PC-9 (cell line): ENCODE data around the gene ARGLU1. TPM values are rescaled to one million over a fixed set of nuclear protein-coding genes. Genes with fewer than 3 reads are reported as not detected.

Experiments used
- BruUV-seq: library from RNA; stranded (reverse); fragments of 400-500 nt; replicated peaks from 2 replicates; lab custom pipeline; 2021; lab: Mats Ljungman, UMichigan
- CTCF ChIA-PET: fragments of 300-600 bp; sonication (Branson Sonifier 250); formaldehyde crosslinking; loops from one replicate; lab custom pipeline; 2022; ENCODE audit warnings: antibody characterized with exemption; lab: Charles Lee
- POLR2A ChIA-PET: fragments of 300-600 bp; sonication (Branson Sonifier 250); formaldehyde crosslinking; loops from one replicate; lab custom pipeline; 2022; ENCODE audit warnings: antibody characterized with exemption; ENCODE audit not compliant: unreplicated experiment; lab: Charles Lee
- DNase-seq, 2 experiments: peaks; one replicate each; pipeline versions ENCODE4 v3.0.0 to v3.0.0-alpha.2; 2015 to 2022; ENCODE audit warnings: mixed read lengths in 1 of 2
- H2AFZ ChIP-seq: fragments of 200-600 bp; sonication (generic); 2 replicates; pipeline ENCODE4 v1.8.1; 2017; ENCODE audit warnings: antibody characterized with exemption
- H3F3A ChIP-seq: fragments of 200-600 bp; sonication (generic); 2 replicates; pipeline ENCODE4 v1.8.1; 2017; ENCODE audit warnings: antibody characterized with exemption, mild to moderate bottlenecking, low read depth; ENCODE audit not compliant: insufficient read depth
- H3K27ac ChIP-seq: fragments of 200-600 bp; sonication (generic); 2 replicates; pipeline ENCODE4 v1.6.1; 2016; ENCODE audit warnings: mixed run types
- H3K27me3 ChIP-seq: fragments of 200-600 bp; sonication (generic); 2 replicates; pipeline ENCODE4 v1.6.1; 2016; ENCODE audit warnings: low read depth, mixed run types; ENCODE audit not compliant: insufficient read depth
- H3K36me3 ChIP-seq: fragments of 200-600 bp; sonication (generic); 2 replicates; pipeline ENCODE4 v1.6.1; 2016; ENCODE audit warnings: low read depth, mixed run types
- H3K4me1 ChIP-seq: fragments of 200-600 bp; sonication (generic); replicated peaks from 2 replicates; pipeline ENCODE4 v1.6.1; 2016; ENCODE audit warnings: mixed run types; ENCODE audit not compliant: insufficient read depth
- H3K4me2 ChIP-seq: fragments of 200-600 bp; sonication (generic); 2 replicates; pipeline ENCODE4 v1.6.1; 2017; ENCODE audit warnings: mixed run types
- H3K4me3 ChIP-seq: fragments of 200-600 bp; sonication (generic); 2 replicates; pipeline ENCODE4 v1.6.1; 2016; ENCODE audit warnings: mixed run types
- H3K79me2 ChIP-seq: fragments of 200-600 bp; sonication (generic); 2 replicates; pipeline ENCODE4 v1.6.1; 2017; ENCODE audit warnings: low read depth, mixed run types
- H3K9me2 ChIP-seq: fragments of 200-600 bp; sonication (generic); 2 replicates; pipeline ENCODE4 v1.8.1; 2017; ENCODE audit warnings: mild to moderate bottlenecking; ENCODE audit not compliant: insufficient read depth
- H3K9me3 ChIP-seq: fragments of 200-600 bp; sonication (generic); 2 replicates; pipeline ENCODE4 v1.8.1; 2016; ENCODE audit warnings: low read depth; ENCODE audit not compliant: insufficient read depth
- H4K20me1 ChIP-seq: fragments of 200-600 bp; sonication (generic); 2 replicates; pipeline ENCODE4 v1.8.1; 2017; ENCODE audit not compliant: insufficient read depth
- CTCF ChIP-seq: fragments of 200-600 bp; sonication (generic); conservative IDR thresholded peaks from 2 replicates; pipeline ENCODE4 v1.6.1; 2017; ENCODE audit warnings: mixed run types, antibody characterized with exemption, mild to moderate bottlenecking, moderate library complexity
- EZH2 ChIP-seq: fragments of 200-600 bp; sonication (generic); IDR thresholded peaks from 2 replicates; pipeline ENCODE4 v1.8.0; 2017; ENCODE audit warnings: antibody characterized with exemption, low read depth
- intact Hi-C: fragments of 100-400 bp; cut with micrococcal nuclease; formaldehyde crosslinking; loops from one replicate; pipeline ENCODE4 v1.10.0; 2022; ENCODE audit not compliant: unreplicated experiment
- total RNA-seq: library from RNA; stranded (reverse); gene quantifications from 2 replicates; pipeline ENCODE4 v1.2.3, GENCODE V29; 2021

Gene ARGLU1
- total RNA-seq, 1 experiment from 2014 or later = 89.2 TPM

GRCh38 chr13:106527826-106528225 lies 40.1 kb downstream of the ARGLU1 start:
- TF ChIP-seq EZH2 (no peak), CTCF (no peak)
- Histone ChIP-seq H4K20me1 (peaks cover 14% of the 10 kb centered on the region; the same call in 1 of the 2 replicates), H2AFZ (no peak overlapping the region), H3K4me2 (0 out of 2 replicates have a peak overlapping the region, but pooled peaks have one; percentile 13), H3K27me3 (no peaks in the 10 kb centered on the region), H3K27ac (no peak overlapping the region), H3K4me3 (no peak overlapping the region), H3K9me2 (no peaks in the 10 kb centered on the region), H3K4me1 (peaks cover 78% of the 10 kb centered on the region), H3K9me3 (no peaks in the 10 kb centered on the region), H3F3A (peaks cover 20% of the 10 kb centered on the region; the same call in 1 of the 2 replicates), H3K36me3 (peaks cover 28% of the 10 kb centered on the region; the same call in 1 of the 2 replicates), H3K79me2 (peaks cover 99% of the 10 kb centered on the region)
- no peak for DNase-seq
- ChIA-PET CTCF (no interaction called here), POLR2A (no interaction called here)
- intact Hi-C loops = no loop called here
- BruUV-seq = no TSS peak

GRCh38 chr13:106527445-106527801 lies 40.5 kb downstream of the ARGLU1 start:
- Histone ChIP-seq H3K4me2 (0 out of 2 replicates have a peak overlapping the region, but pooled peaks have one; percentile 13), H3K36me3 (peaks cover 24% of the 10 kb centered on the region; the same call in 1 of the 2 replicates), H3K79me2 (peaks cover 99% of the 10 kb centered on the region), H3K9me2 (no peaks in the 10 kb centered on the region), H3K4me1 (peaks cover 81% of the 10 kb centered on the region), H3K9me3 (no peaks in the 10 kb centered on the region; the same call in 1 of the 2 replicates), H3K27ac (no peak overlapping the region), H3K27me3 (no peaks in the 10 kb centered on the region), H3K4me3 (no peak overlapping the region), H3F3A (peaks cover 24% of the 10 kb centered on the region; the same call in 1 of the 2 replicates), H4K20me1 (peaks cover 17% of the 10 kb centered on the region; the same call in 1 of the 2 replicates), H2AFZ (no peak overlapping the region)
- ChIA-PET POLR2A (no interaction called here), CTCF (no interaction called here)
- TF ChIP-seq CTCF = no peak
- TF ChIP-seq EZH2 = no peak
- no peak for DNase-seq
- intact Hi-C loops = no loop called here
- no TSS peak for BruUV-seq

GRCh38 chr13:106526738-106527444 lies 41.0 kb downstream of the ARGLU1 start:
- Histone ChIP-seq H3K4me3 (no peak overlapping the region), H3F3A (peaks cover 30% of the 10 kb centered on the region), H2AFZ (no peak overlapping the region), H3K27ac (no peak overlapping the region), H3K9me3 (no peaks in the 10 kb centered on the region; the same call in 1 of the 2 replicates), H3K9me2 (no peaks in the 10 kb centered on the region), H3K4me2 (no peak overlapping the region), H3K27me3 (no peaks in the 10 kb centered on the region), H3K36me3 (peaks cover 22% of the 10 kb centered on the region; the same call in 1 of the 2 replicates), H4K20me1 (peaks cover 17% of the 10 kb centered on the region; the same call in 1 of the 2 replicates), H3K4me1 (peaks cover 81% of the 10 kb centered on the region), H3K79me2 (peaks cover 99% of the 10 kb centered on the region)
- TF ChIP-seq EZH2 = no peak
- no peak for TF ChIP-seq CTCF
- POLR2A ChIA-PET = no interaction called here
- intact Hi-C loops = no loop called here
- CTCF ChIA-PET = no interaction called here
- no peak for DNase-seq
- no TSS peak for BruUV-seq
